NCI-H774 (cell line): ENCODE results near the gene NEU2.
"Not testable (repeated sequence)": the region's sequence is repeated elsewhere in the genome, so short reads cannot be mapped to it uniquely, and the experiment has no call there.

ENCODE experiments used
- DNase-seq: peaks from one replicate; lab custom pipeline; 2025; lab: John Stamatoyannopoulos, UW

The NEU2 gene

DNA sequence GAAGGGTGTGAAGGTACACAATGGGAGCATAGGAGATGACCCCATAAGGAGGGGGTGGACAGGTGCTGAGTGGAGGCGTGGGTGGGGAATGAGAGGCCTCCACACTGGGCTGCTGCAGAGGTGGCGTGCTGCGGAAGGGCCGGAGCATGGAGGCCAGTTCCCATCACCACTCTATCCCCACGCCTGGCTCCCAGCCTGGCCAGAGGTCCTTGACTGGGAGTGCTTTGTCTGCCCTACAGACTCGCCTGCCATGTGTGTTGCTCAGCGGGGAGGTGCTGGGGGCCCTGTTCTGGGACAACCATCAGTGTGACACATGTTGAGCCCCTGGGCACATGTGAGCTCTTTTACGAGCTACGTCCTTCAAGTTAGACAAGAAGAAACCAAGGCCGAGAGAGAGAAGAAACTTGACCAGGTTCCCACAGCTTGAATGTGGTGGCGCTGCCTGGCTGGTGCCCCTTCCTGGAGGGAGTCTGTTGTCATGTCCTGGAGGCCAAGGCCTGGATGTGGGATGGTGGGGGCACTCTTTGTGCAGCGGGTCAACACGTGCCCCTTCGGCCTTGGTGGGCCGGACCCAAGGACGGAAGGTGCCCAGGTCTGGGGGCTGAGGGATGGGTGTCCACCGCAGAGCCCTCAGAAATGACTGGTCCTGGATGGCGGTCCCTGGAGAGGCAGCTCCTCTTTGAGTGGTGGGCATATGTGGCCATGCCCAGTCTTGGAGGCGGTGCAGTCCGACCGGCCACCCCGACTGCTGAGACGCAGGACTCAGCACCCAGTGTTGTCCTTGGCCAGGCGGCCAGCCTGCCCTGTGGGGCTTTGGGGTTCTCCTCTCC lies 26.5 kb downstream of the NEU2 start:
- DNase-seq: no peak

DNA sequence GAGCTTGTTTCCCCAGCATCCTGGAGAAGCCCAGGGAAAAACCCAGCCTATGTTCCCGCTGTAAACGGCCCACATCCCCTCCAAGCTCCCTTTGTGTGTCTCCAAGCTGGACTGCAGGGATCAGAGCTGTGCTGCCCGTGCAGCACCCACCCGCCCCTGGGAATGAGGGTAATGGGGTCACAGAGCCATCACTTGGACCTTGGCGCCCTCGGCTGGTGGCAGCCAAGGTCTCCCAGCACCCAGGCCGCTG lies 27.0 kb downstream of the NEU2 start:
- no peak for DNase-seq

DNA sequence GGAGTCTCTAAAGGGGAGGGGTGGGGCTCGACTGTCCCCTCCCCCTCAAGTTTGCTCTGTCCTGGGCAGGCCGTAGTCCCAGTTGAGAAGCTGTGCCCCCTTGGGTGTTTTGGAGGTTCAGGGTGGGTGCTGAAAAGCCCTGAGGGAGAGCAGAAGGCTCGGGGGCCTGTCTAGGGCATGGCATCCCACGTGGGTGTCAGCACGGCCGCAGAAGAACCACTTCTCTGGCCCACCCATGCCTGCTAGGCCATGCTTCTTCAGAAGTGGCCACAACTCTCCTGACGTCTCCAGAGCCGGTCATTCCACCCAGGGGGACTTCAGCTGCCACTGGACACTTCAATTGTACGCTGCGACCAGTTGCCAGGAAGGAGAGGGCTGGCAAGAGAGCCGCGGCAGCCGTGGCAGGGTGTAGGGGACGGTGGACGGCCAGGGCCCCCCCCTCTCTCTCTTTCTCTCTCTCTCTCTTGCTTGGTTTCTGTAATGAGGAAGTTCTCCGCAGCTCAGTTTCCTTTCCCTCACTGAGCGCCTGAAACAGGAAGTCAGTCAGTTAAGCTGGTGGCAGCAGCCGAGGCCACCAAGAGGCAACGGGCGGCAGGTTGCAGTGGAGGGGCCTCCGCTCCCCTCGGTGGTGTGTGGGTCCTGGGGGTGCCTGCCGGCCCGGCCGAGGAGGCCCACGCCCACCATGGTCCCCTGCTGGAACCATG lies 27.5 kb downstream of the NEU2 start, which contains the start of gene INPP5D:
Gene INPP5D, plus strand, starts transcription at position 546 of the 704 bp plus-strand sequence. Its CDS starts 137 bp downstream, at position 683.
- DNase-seq: peak; percentile 4

DNA sequence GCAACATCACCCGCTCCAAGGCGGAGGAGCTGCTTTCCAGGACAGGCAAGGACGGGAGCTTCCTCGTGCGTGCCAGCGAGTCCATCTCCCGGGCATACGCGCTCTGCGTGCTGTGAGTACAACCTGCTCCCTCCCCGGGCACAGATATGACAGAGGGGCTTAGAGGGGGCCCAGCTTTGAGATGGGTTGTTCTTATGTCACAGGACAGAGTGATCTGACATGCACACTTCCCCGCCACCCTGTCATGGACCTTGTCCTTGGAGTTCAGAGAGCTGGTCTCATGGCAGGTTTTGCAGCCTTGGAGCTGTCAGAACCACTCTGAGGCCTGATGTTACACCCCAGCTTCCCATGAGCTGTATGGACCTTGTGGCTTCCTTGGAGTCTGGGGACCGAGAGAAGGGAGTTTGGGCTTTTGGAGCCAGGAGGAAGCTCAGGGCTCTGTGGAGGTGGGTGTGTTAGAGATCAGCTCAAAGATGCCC lies 28.1 kb downstream of the NEU2 start:
- no peak for DNase-seq

DNA sequence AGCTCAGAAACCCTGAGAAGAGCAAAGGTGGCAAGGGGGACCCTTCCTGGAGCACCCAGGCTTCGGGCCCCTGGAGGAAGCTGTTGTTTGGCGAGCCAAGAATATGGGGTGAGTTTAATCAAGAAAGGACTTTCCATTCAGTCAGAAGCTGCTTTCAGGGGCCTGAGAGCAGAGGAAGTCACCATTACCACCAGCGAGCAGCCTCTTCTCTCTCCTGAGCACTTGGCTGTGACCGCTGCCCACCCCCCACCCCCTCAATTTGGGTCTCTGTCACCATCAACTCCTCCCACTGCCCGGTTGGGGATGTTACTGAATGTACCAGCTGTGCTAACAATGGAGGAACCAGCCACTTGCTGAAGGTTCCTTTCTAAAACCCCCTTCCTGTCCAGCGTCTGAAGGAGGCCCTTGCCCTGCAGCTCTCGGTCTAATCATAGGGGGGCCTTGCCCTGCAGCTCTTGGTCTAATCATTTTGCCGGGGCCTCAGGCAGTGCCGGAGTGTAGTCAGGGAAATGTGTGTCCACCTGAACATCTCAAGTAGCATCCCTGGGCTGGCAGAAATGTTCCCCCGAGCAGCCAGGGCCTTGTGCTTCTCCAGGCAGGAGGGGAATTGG lies 28.6 kb downstream of the NEU2 start:
- DNase-seq: no peak

DNA sequence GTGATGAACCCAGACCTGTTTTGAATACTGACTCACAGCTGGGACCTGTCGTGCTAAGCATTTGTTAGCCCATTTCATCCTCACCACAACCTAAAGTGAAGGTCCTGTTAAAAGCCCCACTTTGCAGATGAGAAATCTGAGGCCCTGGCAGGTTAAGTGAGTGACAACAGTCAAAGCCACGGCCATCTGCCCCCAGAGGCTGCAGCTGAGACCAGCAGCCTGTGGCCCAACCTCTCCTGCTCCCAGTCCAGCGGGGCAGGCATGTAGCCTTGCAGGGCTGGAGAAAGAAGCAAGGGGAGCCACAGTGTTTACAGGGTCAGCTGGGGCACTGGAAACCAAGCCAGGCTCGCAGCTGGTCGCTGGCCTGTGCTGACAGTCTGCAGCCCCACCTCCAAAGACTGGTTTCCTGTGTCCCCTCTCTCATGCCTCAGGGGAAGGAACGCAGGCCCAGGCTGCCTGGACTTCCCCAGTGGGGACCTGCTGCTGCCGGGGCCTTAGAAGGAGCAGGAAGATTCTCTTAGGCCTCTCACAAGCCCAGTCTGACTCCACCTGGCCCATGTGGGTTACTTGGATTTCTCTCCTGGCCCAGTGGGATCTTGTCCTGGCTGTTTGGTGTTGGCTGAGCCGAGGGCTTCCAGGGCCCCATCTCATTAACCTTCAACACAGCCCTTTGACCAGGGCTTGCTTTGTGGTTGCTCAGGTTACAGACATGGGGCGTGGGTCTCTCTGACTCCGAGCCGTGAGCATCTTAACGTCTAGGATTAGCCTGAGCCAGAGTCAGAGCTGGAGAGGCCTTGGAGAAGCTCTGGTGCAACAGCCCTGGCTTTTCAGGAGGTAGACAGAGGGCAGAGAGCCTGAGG lies 29.3 kb downstream of the NEU2 start:
- DNase-seq: no peak

DNA sequence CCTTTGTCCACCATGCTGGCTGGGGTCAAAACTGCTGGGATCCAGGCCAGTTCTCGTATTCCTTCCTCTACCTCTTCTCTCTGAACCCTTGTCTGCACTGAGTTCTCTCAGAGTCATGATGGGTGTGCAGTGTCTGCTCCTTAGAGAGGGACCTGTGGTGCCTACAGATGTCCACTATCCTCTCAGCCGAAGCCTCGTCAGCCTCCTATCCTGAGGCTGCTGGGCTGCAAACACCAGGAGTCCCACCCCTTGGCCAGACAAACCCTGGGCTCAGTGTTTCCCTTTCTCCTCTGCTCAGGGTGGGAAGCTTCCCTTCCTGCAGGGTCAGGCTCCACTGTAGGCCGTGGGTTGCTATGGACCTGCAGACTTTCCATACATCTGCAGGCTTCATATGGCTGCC lies 30.0 kb downstream of the NEU2 start:
- DNase-seq: no peak

DNA sequence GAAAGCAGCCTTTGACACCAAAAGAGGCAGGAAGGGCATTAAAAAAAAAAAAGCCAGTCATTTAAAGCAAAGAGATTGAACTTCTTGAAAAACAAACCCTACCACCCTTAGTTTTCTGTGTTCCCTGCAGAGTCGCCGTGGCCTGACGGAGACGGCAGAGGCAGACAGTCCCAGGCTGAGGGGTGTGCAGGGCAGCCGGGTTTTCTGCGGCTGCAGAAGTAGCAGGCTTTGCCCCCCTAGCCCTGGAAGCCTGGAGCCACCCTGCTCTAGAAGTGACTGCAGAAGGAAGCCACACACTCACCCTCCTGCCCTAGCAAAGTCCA lies 30.4 kb downstream of the NEU2 start:
- no peak for DNase-seq

DNA sequence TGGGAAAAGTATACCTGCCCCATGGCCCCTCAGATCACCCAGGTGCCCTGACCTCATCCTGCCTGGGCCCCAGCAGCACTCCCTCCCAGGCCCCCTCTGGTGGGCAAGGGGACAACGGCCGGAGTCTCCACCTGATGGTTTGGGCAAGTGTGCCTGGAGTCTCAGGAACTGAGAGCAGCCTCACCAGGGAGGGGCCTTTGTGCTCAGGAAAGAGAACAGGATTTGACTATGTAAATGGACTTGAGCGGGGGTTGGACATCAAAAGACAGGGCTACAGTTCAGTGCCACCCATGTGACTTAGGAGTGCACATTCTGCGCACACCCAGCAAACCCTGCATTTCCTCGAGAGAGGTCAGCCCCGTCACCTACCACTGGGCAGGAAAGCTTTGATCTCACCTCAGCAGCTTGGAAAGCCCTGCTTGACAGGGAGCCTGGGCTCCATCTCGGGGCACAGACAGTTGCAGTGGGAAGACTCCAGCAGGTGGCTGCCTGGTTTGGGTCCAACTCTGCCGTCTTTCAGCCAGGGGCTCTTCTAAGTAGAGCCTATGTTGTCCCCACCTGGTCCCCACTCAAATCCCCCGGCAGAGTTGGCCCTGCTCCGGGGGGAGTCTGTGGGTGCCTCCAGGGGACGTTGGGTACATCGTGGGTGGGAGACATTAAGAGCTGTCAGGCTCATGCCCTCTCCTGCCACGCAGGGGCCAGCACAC lies 30.9 kb downstream of the NEU2 start:
- DNase-seq: no peak

DNA sequence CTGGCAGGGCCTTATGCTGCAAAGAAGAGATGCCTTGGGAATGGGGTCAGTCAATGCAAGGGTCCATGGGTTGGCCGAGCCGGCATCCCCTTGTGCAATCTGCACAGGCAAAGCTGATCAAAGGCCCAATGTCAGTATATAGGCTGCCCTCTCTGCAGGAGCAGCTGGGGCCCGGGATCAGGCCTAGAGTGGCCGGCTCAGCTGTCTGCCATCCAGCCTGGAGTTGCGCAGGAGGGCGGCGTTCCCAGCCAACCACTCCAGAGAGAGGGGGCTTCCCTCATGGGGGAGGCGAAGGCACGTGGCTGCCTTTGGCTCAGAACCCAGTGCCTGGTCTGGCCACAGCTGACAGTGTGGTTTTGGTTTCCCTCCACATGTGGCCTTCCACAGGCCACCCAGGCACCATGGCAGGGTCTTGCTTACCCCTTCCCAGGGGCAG lies 31.5 kb downstream of the NEU2 start:
- no peak for DNase-seq

DNA sequence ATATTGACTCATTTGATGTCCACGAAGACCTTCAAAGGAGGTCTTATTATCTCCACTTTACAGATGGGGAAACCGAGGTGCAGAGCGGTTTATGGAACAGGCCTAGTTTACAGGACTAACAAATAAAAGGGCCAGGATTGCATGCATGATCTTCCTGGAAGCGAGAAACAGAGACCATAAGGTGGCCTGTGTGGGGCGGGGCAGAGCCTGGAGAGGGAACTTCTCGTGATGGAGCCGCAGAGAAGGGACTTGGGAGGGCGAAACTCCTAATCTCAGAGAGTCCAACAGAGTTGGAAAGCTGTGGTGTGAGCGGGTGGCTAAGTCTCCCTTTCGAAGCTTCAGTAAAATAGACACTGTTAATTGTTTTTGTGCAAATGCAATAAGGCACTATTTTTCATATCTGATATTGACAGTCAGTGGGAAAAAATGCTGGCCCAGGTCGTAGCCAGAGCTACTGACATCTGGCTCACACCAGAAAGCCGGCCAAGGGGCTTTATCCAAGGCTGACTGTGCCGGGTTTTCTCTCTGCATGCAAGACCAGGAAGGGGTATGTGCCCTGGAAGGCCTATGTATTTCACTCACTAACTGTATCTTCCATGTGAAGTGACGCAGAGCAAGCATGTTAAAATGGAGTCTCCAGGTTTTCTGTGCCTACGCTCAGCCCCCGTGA lies 32.2 kb downstream of the NEU2 start:
- DNase-seq: no peak

DNA sequence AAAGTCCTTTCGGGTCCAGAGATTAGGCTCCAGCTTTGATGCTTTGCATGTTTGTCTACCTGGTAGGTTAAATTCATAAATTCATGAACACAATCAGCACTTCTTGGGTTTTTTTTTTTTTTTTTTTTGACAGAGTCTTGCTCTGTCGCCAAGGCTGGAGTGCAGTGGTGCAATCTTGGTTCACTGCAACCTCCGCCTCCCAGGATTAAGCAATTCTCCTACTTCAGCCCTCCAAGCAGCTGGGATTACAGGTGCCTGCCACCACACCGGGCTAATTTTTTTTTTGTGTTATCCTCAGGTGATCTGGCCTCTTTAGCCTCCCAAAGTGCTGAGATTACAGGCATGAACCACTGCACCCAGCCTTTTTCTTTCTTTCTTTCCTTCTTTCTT lies 32.7 kb downstream of the NEU2 start:
- DNase-seq: not testable (repeated sequence)

DNA sequence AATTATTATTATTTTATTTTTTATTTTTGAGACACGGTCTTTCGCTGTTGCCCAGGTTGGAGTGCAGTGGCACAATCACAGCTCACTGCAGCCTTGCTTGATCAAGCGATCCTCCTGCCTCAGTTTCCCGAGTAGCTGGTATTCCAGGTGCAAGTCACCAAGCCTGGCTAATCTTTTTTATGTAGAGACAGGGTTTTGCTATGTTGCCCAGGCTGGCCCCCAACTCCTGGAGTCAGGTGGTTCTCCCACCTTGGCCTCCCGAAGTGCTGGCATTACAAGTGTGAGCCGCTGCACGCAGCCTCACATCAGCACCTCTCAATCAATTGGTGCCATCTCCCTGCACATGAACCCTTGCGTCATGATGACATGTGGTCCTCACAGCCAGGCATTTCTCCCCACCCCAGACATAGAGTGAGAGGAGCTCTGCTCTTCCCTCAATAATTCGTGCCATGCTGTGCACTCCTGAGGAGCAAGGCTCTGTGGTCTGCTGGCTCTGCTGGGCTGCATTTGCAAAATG lies 33.5 kb downstream of the NEU2 start:
- DNase-seq: no peak

DNA sequence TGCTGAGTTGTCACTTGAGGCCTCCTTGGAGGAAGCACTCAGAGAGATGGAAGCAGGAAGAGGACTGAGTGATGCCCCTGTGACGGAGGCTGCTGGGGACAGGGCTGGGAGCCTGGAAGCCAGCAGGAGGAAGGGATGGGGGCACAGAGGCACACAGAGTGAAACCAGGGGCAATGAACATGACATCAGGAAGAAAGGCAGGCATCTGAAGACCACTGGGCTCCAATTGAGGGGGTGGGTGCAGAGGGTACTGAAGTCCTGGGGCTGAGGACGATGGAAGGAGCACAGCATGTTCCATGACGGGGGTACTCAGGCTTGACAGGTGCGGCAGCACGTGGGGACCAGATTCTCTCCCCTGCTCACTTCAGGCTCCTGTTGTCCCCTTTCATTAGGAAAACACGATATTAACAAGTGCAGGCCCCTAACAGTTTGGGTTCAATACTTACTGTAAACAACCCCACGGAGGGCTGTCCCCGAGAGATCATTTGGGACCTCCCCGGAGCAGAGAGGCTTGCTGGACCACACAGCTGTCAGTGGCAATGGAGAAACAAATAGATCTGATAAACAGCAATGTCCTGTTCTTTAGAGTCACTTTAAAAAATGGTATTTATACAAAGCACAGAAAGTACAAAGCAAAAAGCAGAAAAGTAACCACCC lies 36.4 kb downstream of the NEU2 start:
- no peak for DNase-seq

DNA sequence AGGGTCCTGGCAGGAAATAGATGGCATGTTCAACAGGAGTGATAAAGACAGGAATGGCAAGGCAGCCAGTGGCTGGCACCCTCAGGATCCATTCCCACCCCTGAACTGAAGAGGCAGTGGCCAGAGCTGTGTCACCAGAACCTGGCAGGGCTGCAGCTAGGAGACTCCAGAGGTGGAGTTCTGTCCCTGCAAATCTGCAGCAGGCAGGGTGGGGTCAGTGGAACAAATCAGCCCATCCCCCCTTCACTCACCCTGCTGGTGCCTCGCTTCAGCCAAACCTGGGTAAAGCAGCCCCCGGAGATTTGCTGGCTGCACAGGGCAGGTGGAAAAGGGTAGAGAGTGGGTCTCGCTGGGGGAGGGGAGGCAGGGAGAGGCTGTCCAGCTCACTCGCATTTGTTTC lies 40.4 kb downstream of the NEU2 start:
- DNase-seq: no peak

DNA sequence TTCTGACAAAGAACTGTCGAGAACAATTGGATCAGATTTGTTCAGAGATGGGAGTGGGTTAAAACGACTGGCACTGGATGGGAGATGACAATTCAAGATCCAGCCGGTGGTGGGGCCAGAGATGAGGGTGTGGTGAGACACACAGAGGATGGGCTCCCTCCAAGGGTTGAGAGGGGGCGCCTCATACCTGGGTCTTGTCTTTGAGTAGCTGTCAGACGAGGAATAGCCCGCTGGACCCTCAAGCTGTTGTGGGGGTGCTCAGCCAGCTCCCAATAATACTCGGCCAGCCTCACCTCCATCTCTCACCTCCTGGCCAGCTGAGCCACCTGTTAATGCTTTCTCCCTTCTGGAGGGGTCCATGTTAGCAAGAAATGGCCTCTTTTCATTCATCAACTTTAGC lies 41.6 kb downstream of the NEU2 start:
- DNase-seq: no peak

DNA sequence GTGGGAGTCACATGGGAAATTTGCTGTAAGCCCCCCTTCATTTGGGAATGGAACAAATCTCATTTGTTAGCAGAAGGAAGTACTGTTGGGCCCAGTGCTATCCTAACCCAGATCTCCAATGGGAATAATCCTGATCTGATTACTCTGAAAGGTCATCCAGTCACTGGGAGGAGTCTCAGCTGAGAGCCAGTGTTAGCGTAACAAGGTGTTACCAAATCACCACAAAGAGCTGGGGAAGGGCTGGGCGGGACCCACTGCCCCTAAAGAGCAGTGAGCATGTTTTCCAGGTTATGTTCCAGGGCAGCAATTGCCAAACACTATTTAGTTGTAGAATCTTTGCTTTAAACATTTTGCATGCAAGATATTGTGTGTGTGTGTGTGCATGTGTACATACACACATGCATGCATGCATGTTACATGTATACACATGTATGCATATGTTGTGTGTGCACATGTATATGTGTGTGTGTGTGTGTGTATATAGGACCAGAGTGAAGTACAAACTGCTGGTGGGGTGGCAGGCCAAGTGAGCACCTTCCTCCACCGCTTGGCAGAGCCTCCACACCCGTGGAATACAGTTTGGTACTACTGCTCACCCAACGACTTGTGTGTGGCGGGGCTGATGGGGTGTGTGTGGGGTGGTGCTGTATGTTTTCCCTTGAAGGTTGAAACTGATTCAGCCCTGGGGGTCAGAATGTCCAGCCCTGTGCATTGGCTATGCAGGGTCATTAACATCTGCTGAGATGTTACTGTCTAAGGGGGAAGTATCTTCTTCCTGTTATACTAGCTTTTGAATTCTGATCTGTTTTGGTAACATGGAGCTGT lies 42.9 kb downstream of the NEU2 start:
- DNase-seq: no peak

DNA sequence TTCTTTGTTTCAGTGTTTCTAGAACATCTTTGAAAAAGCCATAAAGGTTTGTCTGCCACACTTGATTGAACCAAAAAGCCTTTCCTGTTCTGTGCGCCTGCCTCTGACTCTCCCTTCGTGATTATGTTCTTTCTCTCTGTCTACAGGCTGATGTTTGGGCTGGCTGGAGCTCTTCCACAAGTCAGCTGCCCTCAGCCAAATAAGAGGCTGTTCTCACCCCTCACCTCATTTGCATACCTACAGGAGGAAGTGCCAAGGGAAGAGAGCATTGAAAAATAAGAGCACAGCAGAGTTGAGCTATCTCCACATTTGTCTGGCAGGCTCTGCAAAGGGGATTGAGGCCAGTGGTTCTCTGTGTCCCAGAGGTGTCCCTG lies 43.5 kb downstream of the NEU2 start:
- no peak for DNase-seq

DNA sequence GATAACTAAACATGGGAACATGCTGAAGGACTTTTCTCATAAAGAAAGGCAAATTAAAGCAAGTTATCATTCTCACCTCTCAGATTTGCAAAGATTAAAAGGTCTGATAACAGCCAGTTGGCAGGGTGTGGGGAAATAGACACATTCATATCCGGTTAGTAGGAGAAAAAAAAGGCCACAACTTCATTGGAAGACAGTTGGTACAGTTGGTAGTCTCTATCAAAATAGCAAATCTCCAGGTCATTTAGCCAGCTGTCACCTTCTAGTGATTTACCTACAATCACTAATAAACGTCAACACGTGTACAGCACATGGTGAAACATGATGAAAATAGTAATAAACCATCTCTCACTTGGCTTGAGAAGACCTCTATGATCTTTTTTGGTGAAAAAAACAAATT lies 44.3 kb downstream of the NEU2 start:
- DNase-seq: no peak

DNA sequence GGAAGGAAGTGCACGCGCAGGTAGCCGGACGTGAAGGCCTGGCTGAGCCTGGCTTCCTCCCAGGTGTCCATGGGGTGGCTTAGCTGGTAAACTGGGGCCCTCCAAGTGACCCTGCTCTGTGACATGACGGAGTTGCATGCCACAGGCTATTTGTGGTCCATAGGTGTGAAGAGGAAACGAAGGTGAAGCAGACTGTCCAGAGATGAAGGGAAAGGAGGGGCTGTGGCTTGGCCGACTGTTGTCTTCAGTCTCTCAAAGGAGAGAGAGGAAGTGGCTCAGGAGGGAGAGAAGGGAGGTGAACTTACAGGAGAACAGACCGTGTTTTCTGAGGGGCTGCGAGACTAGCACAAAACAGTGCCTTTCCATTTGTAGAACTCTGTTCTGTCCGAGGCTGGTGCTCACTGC lies 47.0 kb downstream of the NEU2 start:
- no peak for DNase-seq
